Measurements from ENCODE around the gene SERPINB2.

SERPINB2 gene

DNA sequence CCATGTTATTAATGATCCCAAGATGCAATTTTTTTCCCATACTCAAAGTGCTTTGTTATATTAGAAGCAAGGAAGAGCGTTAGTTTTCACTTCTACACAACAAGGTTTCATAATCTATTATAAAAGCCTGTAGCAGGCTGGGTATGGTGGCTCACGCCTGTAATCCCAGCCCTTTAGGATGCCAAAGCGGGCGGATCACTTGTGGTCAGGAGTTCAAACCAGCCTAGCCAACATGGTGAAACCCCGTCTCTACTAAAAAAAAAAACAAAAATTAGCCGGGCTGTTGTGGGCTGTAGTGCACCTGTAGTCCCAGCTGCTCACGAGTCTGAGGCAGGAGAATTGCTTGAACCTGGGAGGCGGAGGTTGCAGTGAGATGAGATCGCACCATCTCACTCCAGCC is 19.0 kb upstream of the SERPINB2 start:
- Histone ChIP-seq H3K36me3 (no peaks in the 10 kb centered on the region), H3K27ac (no peak overlapping the region), H3K27me3 (no peaks in the 10 kb centered on the region), H3K4me3 (no peak overlapping the region), H3K4me1 (no peaks in the 10 kb centered on the region), H3K9me3 (no peaks in the 10 kb centered on the region)
- intact Hi-C loops (cut with DNase I; ENCODE audit: low total_unique reads) = no loop called here
- no peak for DNase-seq
- no peak for TF ChIP-seq CTCF (IDR thresholded peaks at IDR 0.05)

DNA sequence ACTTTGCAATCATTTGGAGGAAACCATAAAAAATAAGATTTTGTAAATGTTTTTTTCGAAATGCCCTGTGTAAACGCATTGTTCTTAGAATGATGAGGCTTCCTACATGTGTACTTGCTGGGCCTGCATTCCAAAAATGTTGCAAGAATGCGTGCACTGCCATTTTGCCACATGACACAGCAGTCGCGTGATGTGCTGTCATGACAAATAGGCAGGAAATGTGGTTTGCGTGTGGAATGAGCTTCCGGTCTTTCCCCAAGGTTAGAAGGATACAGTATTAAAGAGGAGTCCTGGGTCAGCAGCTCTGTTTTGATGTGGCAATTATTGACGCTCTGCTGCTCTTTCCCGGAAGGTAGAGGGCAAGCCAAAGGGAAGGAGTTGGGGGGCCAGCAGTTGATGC is 18.1 kb upstream of the SERPINB2 start:
- no peaks in the 10 kb centered on the region for H3K27me3 ChIP-seq
- intact Hi-C loops (cut with DNase I; ENCODE audit: low total_unique reads) = no loop called here
- no peak for DNase-seq
- H3K27ac ChIP-seq = no peak overlapping the region
- no peaks in the 10 kb centered on the region for H3K9me3 ChIP-seq
- no peak overlapping the region for H3K4me3 ChIP-seq
- H3K4me1 ChIP-seq = no peaks in the 10 kb centered on the region
- H3K36me3 ChIP-seq = no peaks in the 10 kb centered on the region
- TF ChIP-seq CTCF (IDR thresholded peaks at IDR 0.05) = no peak

DNA sequence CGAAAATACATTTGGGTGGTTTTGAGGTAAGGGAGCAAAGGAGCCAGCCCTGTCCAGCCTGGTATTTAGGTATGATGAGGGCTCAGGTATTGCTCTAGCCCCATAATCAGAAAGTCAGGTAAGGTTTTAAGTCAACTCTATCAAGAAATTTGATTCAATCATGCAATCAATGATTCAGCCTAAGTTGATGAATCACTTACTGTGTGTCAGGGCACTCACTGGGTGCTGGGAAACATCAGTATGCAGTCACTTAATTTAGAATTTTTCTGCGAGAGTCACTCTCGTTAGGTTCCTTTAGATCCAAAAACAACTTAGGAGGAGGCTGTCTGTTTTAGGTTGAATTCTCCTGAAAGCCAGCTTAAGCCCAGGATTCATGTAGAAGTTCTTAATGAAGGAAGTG is 17.7 kb upstream of the SERPINB2 start:
- H3K36me3 ChIP-seq = no peaks in the 10 kb centered on the region
- intact Hi-C loops (cut with DNase I; ENCODE audit: low total_unique reads) = no loop called here
- no peak overlapping the region for H3K4me3 ChIP-seq
- H3K9me3 ChIP-seq = no peaks in the 10 kb centered on the region
- DNase-seq = no peak
- H3K4me1 ChIP-seq = no peaks in the 10 kb centered on the region
- no peaks in the 10 kb centered on the region for H3K27me3 ChIP-seq
- TF ChIP-seq CTCF (IDR thresholded peaks at IDR 0.05) = no peak
- no peak overlapping the region for H3K27ac ChIP-seq

GRCh38 chr18:63871836-63872235 is 15.7 kb upstream of the SERPINB2 start:
- no peaks in the 10 kb centered on the region for H3K9me3 ChIP-seq
- no peak overlapping the region for H3K4me3 ChIP-seq
- H3K27ac ChIP-seq = no peak overlapping the region
- TF ChIP-seq CTCF (IDR thresholded peaks at IDR 0.05) = no peak
- DNase-seq = no peak
- intact Hi-C loops (cut with DNase I; ENCODE audit: low total_unique reads) = no loop called here
- no peaks in the 10 kb centered on the region for H3K27me3 ChIP-seq
- H3K36me3 ChIP-seq = no peaks in the 10 kb centered on the region
- H3K4me1 ChIP-seq = no peaks in the 10 kb centered on the region

- Histone ChIP-seq H3K36me3 (no peaks in the 10 kb centered on the region), H3K27me3 (no peaks in the 10 kb centered on the region), H3K4me1 (no peaks in the 10 kb centered on the region), H3K9me3 (no peaks in the 10 kb centered on the region), H3K4me3 (no peak overlapping the region), H3K27ac (no peak overlapping the region)
- intact Hi-C loops (cut with DNase I; ENCODE audit: low total_unique reads) = no loop called here
- TF ChIP-seq CTCF (IDR thresholded peaks at IDR 0.05) = no peak
- no peak for DNase-seq
Observed at GRCh38 chr18:63872586-63872985, 14.9 kb upstream of the SERPINB2 start.

DNA sequence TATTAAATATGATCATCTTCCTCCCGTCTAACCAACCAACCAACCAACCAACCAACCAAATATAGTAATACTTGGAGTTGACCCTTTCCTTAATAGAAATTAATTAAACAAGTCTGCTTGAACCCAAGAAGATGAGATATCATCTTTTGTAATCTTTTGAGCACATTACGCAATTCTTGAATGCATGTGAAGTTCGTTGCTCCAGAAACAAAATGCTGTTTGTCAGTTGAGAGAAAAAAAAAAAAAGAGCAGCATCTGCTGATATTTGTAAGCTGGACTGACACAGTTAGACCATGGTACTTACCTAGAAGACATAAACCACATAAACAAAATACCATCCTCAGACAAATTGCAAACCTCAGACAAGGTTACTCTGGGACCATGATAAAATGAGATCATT is 9.2 kb upstream of the SERPINB2 start:
- intact Hi-C loops (cut with DNase I; ENCODE audit: low total_unique reads) = no loop called here
- H3K4me3 ChIP-seq = no peak overlapping the region
- H3K4me1 ChIP-seq = peaks cover 0 to 9% (median 0%) of the 10 kb centered on the region in 4 donors
- no peaks in the 10 kb centered on the region for H3K36me3 ChIP-seq
- no peaks in the 10 kb centered on the region for H3K9me3 ChIP-seq
- H3K27me3 ChIP-seq = no peaks in the 10 kb centered on the region
- no peak for TF ChIP-seq CTCF (IDR thresholded peaks at IDR 0.05)
- no peak overlapping the region for H3K27ac ChIP-seq
- DNase-seq = no peak

Measured in tibial artery (tissue), 4 donors.